ENCODE measurements around the gene DSN1. TPM values are rescaled to one million over a fixed set of nuclear protein-coding genes. Genes with fewer than 3 reads are reported as not detected.

The DSN1 gene
- total RNA-seq, 2 donors from 2014 or later, result 1.8 to 5.6 TPM

Other genes with a start within 250 kb of the DSN1 start
- 10 to 100 TPM; 16.9 to 26.7 TPM for gene MYL9, start 232.2 kb downstream of the DSN1 start, total RNA-seq
- 10 to 100 TPM; 15.2 to 18.7 TPM for gene TGIF2, start 200.2 kb downstream of the DSN1 start, total RNA-seq
- 10 to 100 TPM; 27.0 to 42.0 TPM for gene RAB5IF, start 168.0 kb downstream of the DSN1 start, total RNA-seq
- gene SLA2, start 127.6 kb downstream of the DSN1 start, total RNA-seq, result 1 to 10 TPM in 1 of 2 donors, not detected in 1; 1.0 TPM
- gene NDRG3, start 27.7 kb downstream of the DSN1 start, total RNA-seq, result 10 to 100 TPM in 1 of 2 donors, 1 to 10 TPM in 1; 9.2 to 11.9 TPM
- not detected for gene TLDC2, start 102.4 kb upstream of the DSN1 start, total RNA-seq
- 100 to 1,000 TPM in 1 of 2 donors, 10 to 100 TPM in 1; 87.7 to 116 TPM for gene SAMHD1, start 177.9 kb upstream of the DSN1 start, total RNA-seq

All from body of pancreas (tissue), 2 donors.